NCI-H1417 (cell line): ENCODE results near the gene FMNL1.
A peak's percentile ranks its signal among the peaks of the same experiment; 100 is the strongest.
"Not testable (repeated sequence)": the region's sequence is repeated elsewhere in the genome, so short reads cannot be mapped to it uniquely, and the experiment has no call there.

Experiments
- DNase-seq, 3 experiments: peaks; one replicate each; lab custom pipeline; 2025; lab: John Stamatoyannopoulos, UW

Gene FMNL1

GRCh38 chr17:45235416-45236281 is 14.0 kb downstream of the FMNL1 start:
- peak; percentile 26 to 71 (median 61) for DNase-seq

- DNase-seq, result no peak
Measured at GRCh38 chr17:45236282-45236606, 14.6 kb downstream of the FMNL1 start.

- no peak for DNase-seq
Measured at GRCh38 chr17:45237686-45238085, 16.0 kb downstream of the FMNL1 start.

GRCh38 chr17:45238155-45238774 is 16.6 kb downstream of the FMNL1 start:
- DNase-seq, result no peak

GRCh38 chr17:45240905-45241327 is 19.2 kb downstream of the FMNL1 start:
- DNase-seq, result no peak

- peak; percentile 54 to 87 (median 78) for DNase-seq
Measured at GRCh38 chr17:45241328-45242028, 19.8 kb downstream of the FMNL1 start.

- DNase-seq, result peak in 1 of 3 experiments; percentile 42
Measured at GRCh38 chr17:45242029-45242414, 20.3 kb downstream of the FMNL1 start.

GRCh38 chr17:45243750-45244149 is 22.1 kb downstream of the FMNL1 start:
- peak in 1 of 3 experiments; percentile 37 for DNase-seq

- DNase-seq, result no peak
Measured at GRCh38 chr17:45244725-45245656, 23.3 kb downstream of the FMNL1 start.

- no peak for DNase-seq
Measured at GRCh38 chr17:45246338-45246737, 24.7 kb downstream of the FMNL1 start.

- peak in 2 of 3 experiments; percentile 73 to 75 for DNase-seq
Measured at GRCh38 chr17:45246861-45247428, 25.3 kb downstream of the FMNL1 start.

- DNase-seq, result peak; percentile 96 to 97 (median 97)
Measured at GRCh38 chr17:45247429-45248131, 25.9 kb downstream of the FMNL1 start.

GRCh38 chr17:45248132-45248957 is 26.7 kb downstream of the FMNL1 start:
- peak in 2 of 3 experiments; percentile 44 to 77 for DNase-seq

- no peak for DNase-seq
Measured at GRCh38 chr17:45251931-45252330, 30.2 kb downstream of the FMNL1 start.

- DNase-seq, result not testable (repeated sequence)
Measured at GRCh38 chr17:45253237-45253636, 31.6 kb downstream of the FMNL1 start.

GRCh38 chr17:45253879-45254278 is 32.2 kb downstream of the FMNL1 start:
- no peak for DNase-seq

- DNase-seq, result no peak
Measured at GRCh38 chr17:45255358-45255757, 33.7 kb downstream of the FMNL1 start.

GRCh38 chr17:45256114-45256966 is 34.7 kb downstream of the FMNL1 start:
- DNase-seq, result no peak

- DNase-seq, result no peak
Measured at GRCh38 chr17:45257115-45257514, 35.4 kb downstream of the FMNL1 start.
